ENCODE measurements around the gene BCAS3. TPM values are rescaled to one million over a fixed set of nuclear protein-coding genes. Genes with fewer than 3 reads are reported as not detected.

Gene BCAS3
- polyA plus RNA-seq, 1 donor: 29.1 TPM

DNA sequence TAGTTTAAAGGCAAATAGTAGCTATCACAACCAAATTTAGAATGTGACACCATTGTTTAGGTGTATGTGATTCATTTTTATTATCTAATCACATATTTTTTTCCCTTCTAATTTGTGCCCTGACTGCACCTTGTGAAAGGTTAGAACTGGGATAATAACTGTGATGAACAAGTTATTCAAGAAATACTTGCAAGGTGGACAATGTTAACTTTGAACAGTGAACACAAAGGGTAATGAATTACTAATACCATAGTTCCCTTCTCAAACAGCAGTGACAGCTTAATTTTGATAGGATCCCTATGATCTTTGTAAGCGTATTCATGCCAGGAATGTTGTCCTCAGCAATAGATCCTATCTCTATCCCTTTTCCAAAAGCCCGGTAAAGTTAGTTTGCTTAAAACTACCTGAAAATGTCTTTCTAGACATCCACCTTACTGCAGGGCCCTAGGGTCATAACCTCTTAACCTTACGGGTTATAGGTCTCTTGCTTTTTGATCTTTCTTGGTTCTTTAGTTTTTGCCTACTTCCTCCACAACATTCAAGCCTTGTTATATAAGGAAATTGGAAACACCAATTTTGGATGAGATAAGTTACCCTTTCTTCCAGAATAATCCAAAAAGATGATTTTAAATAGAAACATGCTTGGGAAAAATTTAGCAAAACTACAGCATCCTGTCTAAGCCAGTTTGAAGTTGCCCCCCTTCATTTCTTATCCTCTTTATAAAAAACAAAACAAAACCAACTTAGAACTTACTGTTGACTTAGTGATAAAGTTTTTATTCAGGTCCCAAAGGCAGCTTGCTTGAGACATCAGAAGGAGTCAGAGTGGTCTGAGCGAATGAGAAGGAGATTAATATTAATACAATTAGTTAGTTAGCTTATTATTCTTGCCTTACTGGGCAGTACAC, 522.0 kb downstream of the BCAS3 start:
- DNase-seq: no peak

- DNase-seq: no peak
Measured at GRCh38 chr17:61200339-61200715, 522.7 kb downstream of the BCAS3 start.

DNA sequence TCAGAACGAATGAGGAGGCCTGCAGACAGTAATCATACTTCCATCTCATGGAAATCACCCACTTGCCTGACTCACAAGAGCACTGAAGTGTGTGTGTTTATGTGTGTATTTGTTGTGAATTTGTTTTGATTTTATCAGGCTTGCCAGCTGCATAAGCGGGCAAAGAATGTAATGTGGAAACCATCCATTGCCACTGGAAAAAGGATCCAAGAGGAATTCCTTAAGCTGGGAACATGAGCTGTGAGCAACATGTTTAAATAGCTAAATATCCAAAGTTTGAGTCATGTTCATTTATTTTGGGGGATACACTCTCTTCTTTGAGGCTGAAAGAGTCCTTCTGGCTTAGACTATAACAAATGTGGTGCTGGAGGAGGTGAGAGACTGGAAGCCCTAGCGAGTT, 523.6 kb downstream of the BCAS3 start:
- DNase-seq: no peak

- no peak for DNase-seq
Measured at GRCh38 chr17:61202564-61202963, 524.9 kb downstream of the BCAS3 start.

DNA sequence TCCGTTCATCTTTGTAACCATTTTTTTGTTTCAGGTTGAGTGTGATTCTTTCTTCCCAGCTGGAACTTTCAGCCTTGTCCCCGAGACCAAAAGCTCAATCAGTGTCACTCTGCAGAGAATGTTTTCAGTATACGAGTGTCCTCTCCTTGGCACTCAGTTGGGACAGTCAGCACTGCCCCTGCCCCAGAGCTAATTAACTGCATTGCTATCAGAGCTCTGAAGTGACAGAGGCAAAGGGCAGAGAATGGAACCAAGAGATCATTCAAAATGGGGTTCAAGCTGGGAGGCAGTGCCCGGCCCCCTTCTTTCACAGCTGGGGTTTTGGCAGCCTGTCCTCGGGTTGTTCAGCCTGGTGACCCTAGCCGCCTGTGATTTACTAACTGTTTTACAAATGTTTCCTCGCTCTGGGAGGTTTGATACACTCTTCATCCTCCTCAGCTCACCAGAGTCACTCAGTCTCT, 526.0 kb downstream of the BCAS3 start:
- DNase-seq: no peak

- DNase-seq: no peak
Measured at GRCh38 chr17:61204456-61204855, 526.8 kb downstream of the BCAS3 start.

DNA sequence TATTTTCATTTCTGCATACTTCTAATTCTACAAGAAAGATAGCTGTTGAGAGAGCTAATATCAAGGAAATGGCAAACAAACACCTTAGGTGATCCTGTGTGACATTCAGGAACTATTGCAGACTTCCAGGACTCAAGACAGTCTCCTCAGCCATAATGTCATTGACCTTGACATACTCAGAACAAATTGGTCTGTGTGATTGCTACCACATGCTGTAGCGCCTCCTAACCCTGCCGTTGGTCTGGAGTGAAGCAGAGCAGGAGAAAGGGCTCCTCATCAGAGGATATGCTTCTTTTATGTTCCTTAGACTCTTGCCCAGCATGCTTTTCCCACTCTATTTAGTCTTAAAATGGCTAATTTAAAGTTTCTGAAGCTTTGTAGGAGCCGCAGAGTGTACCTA, 527.8 kb downstream of the BCAS3 start:
- DNase-seq: no peak

GRCh38 chr17:61205931-61206330, 528.3 kb downstream of the BCAS3 start:
- no peak for DNase-seq

- no peak for DNase-seq
Measured at GRCh38 chr17:61206922-61207321, 529.3 kb downstream of the BCAS3 start.

DNA sequence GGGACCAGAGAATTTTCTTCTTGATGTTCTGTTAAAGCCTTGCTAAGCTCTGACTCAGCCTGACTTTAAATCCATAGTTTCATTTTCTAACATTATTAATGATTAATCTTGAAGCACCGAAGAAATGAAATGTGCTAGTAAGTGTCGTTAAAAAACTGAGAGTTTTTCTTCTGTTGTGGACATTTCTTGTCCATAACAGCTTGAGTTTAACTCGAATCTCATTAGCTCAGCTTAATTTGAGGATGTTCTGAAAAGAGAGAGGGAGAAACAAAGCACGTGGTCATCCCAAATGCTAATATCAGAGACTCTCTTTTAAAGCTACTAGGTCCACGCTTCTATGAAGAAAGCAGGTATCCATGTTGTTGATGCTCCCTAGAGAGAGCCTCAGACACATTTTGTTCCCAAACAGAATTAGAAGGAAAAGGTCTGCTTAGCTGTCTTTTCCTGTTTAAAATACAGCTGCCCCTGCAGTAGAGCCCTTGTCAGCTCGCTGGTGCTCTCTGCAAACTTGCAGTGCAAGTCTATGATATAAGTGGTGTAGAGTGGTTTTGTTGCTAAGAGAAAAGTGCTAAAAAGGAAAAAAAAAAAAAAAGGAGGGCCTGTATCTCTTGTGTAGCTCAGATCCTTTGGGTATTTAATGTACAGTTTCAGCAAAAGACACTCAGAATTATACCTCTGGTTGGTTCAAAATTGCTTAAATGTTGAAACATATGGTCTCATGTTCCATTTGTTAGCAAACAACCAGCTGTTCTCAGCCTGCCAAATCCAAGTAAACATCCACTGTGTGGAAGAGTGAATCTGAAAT, 530.9 kb downstream of the BCAS3 start:
- DNase-seq: peak; percentile 53

DNA sequence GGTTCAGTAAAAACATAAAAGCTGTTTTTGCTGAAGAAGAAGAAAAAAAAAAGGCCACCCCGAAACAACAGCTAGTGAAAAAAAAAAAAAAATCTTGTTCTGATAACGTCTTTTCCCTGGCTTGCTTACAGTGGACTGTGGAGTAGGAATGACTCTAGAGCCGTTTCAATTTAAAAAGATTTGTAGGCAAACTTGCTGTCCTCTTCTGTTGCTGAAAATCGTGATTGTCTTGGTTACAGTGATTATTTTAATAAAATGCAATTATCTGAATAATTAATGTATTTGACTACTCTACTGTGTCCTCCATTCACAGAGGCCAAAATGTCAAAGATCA, 531.4 kb downstream of the BCAS3 start:
- DNase-seq: no peak

- DNase-seq: no peak
Measured at GRCh38 chr17:61209525-61209924, 531.9 kb downstream of the BCAS3 start.

DNA sequence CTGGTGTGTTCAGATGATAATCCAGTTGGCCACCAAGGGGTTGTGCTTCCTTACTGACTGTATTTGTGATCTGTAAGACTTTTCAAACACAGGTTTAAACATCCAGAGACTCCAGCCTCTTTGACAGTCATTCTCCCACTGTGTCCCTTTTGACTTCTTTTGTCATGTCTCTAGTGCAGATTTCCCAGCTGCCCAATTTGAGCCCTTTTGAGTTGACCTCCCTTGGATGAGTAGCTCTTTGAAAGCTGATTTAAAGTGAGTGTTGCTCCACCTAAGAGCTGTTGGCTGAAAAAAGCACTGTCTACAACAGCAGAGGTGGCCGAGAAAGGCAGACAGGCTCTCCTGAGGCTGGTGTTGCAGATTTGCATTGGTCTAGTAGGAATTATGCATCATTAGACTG, 533.6 kb downstream of the BCAS3 start:
- no peak for DNase-seq

DNA sequence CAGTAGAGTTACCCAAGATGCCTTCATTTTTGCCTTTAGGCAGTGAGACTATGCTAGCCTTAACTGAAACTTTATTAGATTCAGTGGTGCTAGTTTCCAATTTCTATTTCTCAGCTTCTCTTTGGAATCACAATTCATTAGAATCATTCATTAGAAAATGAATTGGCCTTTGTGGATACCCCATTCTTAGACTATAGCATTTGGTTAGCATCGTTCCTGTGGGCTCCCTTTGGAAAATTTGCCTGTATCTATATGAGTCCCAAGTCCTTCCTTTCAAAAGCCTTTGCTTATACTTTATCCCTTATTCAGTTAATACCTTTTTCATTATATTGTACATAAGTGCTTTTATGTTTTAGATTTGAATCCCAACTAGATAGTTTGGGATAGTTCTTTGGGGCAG, 535.0 kb downstream of the BCAS3 start:
- no peak for DNase-seq

GRCh38 chr17:61214753-61215152, 537.1 kb downstream of the BCAS3 start:
- no peak for DNase-seq

- no peak for DNase-seq
Measured at GRCh38 chr17:61216066-61216465, 538.4 kb downstream of the BCAS3 start.

DNA sequence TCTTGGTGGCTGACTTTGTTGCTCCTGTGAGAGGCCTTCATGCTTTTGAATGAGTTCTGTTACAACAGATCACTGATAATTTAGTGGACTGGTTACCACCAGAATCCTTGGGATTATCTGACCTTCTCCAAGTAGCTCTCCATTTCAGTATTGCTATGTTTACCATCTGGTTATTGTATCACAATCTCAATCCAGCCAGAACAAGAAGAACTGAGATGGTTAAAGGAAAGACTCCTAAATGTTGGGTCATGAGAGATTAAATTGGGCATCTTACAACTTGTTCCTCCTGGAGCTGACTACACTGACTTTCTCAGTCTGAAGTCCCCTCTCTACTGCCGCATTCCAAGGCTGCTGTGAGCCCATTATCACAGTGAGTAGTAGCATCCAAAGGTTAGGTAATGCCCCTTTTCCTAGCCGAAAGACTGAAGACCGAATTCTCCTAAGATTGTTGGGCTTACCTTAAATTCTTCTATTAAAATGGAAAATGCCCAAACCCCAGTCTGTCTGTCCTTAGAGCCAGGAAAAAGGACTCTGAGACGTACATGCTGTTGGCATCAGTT, 540.3 kb downstream of the BCAS3 start:
- DNase-seq: no peak

- no peak for DNase-seq
Measured at GRCh38 chr17:61218438-61218837, 540.8 kb downstream of the BCAS3 start.

DNA sequence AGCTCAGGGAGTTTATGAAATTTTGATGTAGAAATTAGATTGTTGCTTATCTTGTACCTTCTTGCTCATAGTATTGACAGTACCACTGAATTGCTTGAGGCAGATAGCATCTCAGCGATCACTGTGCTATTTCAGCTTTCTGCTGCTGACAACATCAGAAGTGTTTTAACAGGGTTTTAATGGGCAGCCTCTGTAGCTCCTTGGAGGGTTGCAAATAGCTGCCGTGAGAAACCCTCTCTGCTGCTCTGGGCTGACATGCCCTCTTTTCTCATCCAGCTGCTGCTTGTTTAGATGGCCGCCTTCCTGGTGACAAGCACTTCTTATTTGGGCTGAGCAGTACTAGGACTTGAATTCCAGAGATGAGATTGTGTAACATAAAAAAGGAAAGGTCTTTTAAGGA, 541.8 kb downstream of the BCAS3 start:
- DNase-seq: no peak

GRCh38 chr17:61221181-61221580, 543.5 kb downstream of the BCAS3 start:
- DNase-seq: no peak

GRCh38 chr17:61221597-61222471, 544.2 kb downstream of the BCAS3 start:
- DNase-seq: no peak

DNA sequence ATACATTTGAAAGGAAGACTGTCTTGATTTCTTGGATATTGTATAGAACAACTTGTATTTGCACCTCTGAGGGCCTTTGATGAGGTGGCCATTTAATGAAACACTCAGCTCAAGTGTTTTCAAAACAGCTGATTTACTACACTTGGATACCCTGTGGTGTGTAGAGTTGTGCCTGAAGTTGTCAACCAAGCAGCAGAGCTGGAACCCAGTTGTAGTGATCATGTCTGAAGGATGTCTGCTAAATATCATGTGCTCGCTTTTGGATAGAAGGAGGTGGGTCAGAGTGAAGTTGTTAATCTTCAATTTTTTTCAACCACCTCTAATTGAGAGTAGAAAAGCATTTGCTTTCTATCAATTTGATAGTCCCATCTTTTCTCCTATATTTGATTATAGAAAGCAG, 546.1 kb downstream of the BCAS3 start:
- no peak for DNase-seq

Data from left kidney (tissue), 2 donors.